Thoracic aorta (tissue), 2 donors: Measurements from ENCODE around the gene KCNC4. TPM values are rescaled to one million over a fixed set of nuclear protein-coding genes. Genes with fewer than 3 reads are reported as not detected.

ENCODE experiments used
- ATAC-seq: fragments of 150-250 bp; one replicate; pipeline ENCODE4 v1.8.0; 2017; ENCODE audit warnings: low read depth; ENCODE audit not compliant: insufficient number of reproducible peaks, low FRiP score
- DNase-seq: peaks from one replicate; pipeline ENCODE4 v3.0.0-alpha.2; 2020; ENCODE audit warnings: low spot score
- H3K27ac ChIP-seq, 2 donors: fragments of 200-600 bp; sonication (generic); 1 replicate in 1 of 2; 2 replicates in 1 of 2; pipeline ENCODE4 v1.5.1; 2016; ENCODE audit warnings: mild to moderate bottlenecking in 2 of 2, moderate library complexity in 2 of 2
- H3K27me3 ChIP-seq: fragments of 200-600 bp; sonication (generic); replicated peaks from 2 replicates; pipeline ENCODE4 v1.6.0; 2016; ENCODE audit warnings: mild to moderate bottlenecking; ENCODE audit not compliant: insufficient read depth
- H3K36me3 ChIP-seq: fragments of 200-600 bp; sonication (generic); one replicate; pipeline ENCODE4 v1.5.1; 2016
- H3K4me1 ChIP-seq, 2 donors: fragments of 200-600 bp; sonication (generic); 1 replicate in 1 of 2; 2 replicates in 1 of 2; pipeline versions ENCODE4 v1.5.1 to v1.6.0; 2016; ENCODE audit warnings: low read depth in 2 of 2, mild to moderate bottlenecking in 1 of 2; ENCODE audit not compliant: control insufficient read depth in 1 of 2
- H3K4me3 ChIP-seq: fragments of 200-600 bp; sonication (generic); 2 replicates; pipeline ENCODE4 v1.5.1; 2016; ENCODE audit warnings: mild to moderate bottlenecking
- H3K9me3 ChIP-seq: fragments of 200-600 bp; sonication (generic); 2 replicates; pipeline ENCODE4 v1.5.1; 2016
- CTCF ChIP-seq: fragments of 200-600 bp; sonication (generic); IDR thresholded peaks from one replicate; pipeline ENCODE4 v1.5.1; 2019; ENCODE audit warnings: antibody characterized with exemption
- total RNA-seq, 2 donors: library from RNA; depleted of rRNA; stranded (reverse); fragments of >200 nt; gene quantifications; one replicate each; pipeline versions ENCODE4 v1.1.0 to v1.2.3, GENCODE V29; 2016

The KCNC4 gene
- total RNA-seq, 2 donors from 2014 or later: 12.7 to 17.6 TPM

- no peaks in the 10 kb centered on the region for H3K9me3 ChIP-seq
- DNase-seq (no peak), ATAC-seq (no peak)
- H3K27ac ChIP-seq: no peak overlapping the region
- no peaks in the 10 kb centered on the region for H3K36me3 ChIP-seq
- no peaks in the 10 kb centered on the region for H3K27me3 ChIP-seq
- TF ChIP-seq CTCF: no peak
- H3K4me1 ChIP-seq: no peaks in the 10 kb centered on the region
- no peak overlapping the region for H3K4me3 ChIP-seq
Observed at GRCh38 chr1:110173466-110174105, 36.5 kb upstream of the KCNC4 start.

DNA sequence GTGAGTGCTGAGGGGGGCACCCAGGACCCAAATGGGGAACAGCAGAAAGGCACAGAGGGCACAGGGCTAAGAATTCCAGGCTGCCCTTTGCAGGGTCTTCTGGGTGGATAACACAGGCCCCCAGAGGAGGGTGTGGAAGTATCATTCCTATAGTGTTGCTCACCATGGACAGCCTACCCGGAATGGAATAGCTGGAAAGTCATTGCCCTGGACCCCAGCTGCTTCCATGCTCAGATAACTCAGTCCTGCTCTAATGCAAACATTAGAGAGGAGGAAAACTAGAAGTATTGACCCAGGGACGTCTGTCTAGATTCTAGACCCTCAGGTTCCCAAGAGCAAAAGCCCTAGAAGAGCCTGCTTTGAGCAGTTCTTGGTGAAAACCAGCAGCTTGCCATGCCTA, 35.2 kb upstream of the KCNC4 start:
- H3K36me3 ChIP-seq: no peaks in the 10 kb centered on the region
- DNase-seq: no peak
- TF ChIP-seq CTCF: no peak
- no peak for ATAC-seq
- no peak overlapping the region for H3K4me3 ChIP-seq
- H3K9me3 ChIP-seq: no peaks in the 10 kb centered on the region
- no peaks in the 10 kb centered on the region for H3K4me1 ChIP-seq
- H3K27me3 ChIP-seq: no peaks in the 10 kb centered on the region
- no peak overlapping the region for H3K27ac ChIP-seq

- TF ChIP-seq CTCF: no peak
- no peak for DNase-seq
- Histone ChIP-seq H3K4me1 (no peaks in the 10 kb centered on the region), H3K4me3 (no peak overlapping the region), H3K9me3 (no peaks in the 10 kb centered on the region), H3K36me3 (no peaks in the 10 kb centered on the region), H3K27me3 (no peaks in the 10 kb centered on the region), H3K27ac (no peak overlapping the region)
- no peak for ATAC-seq
Observed at GRCh38 chr1:110176299-110176956, 33.7 kb upstream of the KCNC4 start.

DNA sequence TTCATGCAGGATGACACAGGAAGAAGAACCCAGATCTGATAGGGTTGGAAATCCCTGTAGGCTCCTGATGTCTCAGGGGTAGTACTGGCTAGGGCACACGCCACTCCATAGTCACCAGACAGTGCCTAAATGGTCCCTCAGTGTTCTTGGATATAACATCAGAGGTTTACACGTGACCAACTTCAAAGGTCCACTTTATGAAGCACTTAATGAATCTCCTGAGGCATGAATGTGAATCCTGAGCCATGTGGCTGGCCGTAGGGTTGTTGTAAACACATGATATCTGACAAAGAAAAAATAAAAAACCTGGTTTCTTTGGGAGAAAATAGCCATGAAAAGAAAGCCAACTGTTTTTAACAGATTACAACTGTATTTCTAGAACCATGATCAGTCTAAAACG, 32.3 kb upstream of the KCNC4 start:
- no peak for TF ChIP-seq CTCF
- Histone ChIP-seq H3K9me3 (no peaks in the 10 kb centered on the region), H3K4me1 (no peaks in the 10 kb centered on the region), H3K36me3 (no peaks in the 10 kb centered on the region), H3K27me3 (no peaks in the 10 kb centered on the region), H3K27ac (no peak overlapping the region), H3K4me3 (no peak overlapping the region)
- ATAC-seq: no peak
- DNase-seq: no peak

- Histone ChIP-seq H3K36me3 (no peaks in the 10 kb centered on the region), H3K27ac (no peak overlapping the region), H3K9me3 (no peaks in the 10 kb centered on the region), H3K27me3 (no peaks in the 10 kb centered on the region), H3K4me3 (no peak overlapping the region), H3K4me1 (peaks cover 10 to 30% of the 10 kb centered on the region in 2 donors)
- TF ChIP-seq CTCF: no peak
- ATAC-seq: no peak
- no peak for DNase-seq
Observed at GRCh38 chr1:110183642-110184167, 26.4 kb upstream of the KCNC4 start.
